ENCODE data around the gene RPL27A.
A peak's percentile ranks its signal among the peaks of the same experiment; 100 is the strongest.

Gene RPL27A

GRCh38 chr11:8698917-8699441, 16.4 kb downstream of the RPL27A start:
- DNase-seq: no peak

- DNase-seq: no peak
Measured at GRCh38 chr11:8699903-8700302, 17.3 kb downstream of the RPL27A start.

GRCh38 chr11:8701891-8702597, 19.5 kb downstream of the RPL27A start:
- DNase-seq: no peak

GRCh38 chr11:8702598-8702915, 20.0 kb downstream of the RPL27A start:
- DNase-seq: no peak

GRCh38 chr11:8704136-8704535, 21.5 kb downstream of the RPL27A start:
- DNase-seq: no peak

GRCh38 chr11:8705146-8705545, 22.6 kb downstream of the RPL27A start:
- no peak for DNase-seq

- DNase-seq: no peak
Measured at GRCh38 chr11:8706673-8707432, 24.3 kb downstream of the RPL27A start.

GRCh38 chr11:8707541-8708191, 25.1 kb downstream of the RPL27A start:
- DNase-seq: no peak

GRCh38 chr11:8709002-8709672, 26.5 kb downstream of the RPL27A start:
- peak; percentile 20 for DNase-seq

GRCh38 chr11:8709777-8710176, 27.2 kb downstream of the RPL27A start:
- DNase-seq: no peak

GRCh38 chr11:8711895-8712442, 29.4 kb downstream of the RPL27A start:
- no peak for DNase-seq

- DNase-seq: no peak
Measured at GRCh38 chr11:8712506-8712905, 29.9 kb downstream of the RPL27A start.

- no peak for DNase-seq
Measured at GRCh38 chr11:8713760-8714454, 31.3 kb downstream of the RPL27A start.

GRCh38 chr11:8714622-8715225, 32.1 kb downstream of the RPL27A start:
- DNase-seq: no peak

- DNase-seq: no peak
Measured at GRCh38 chr11:8715501-8715900, 32.9 kb downstream of the RPL27A start.

GRCh38 chr11:8717544-8717875, 34.9 kb downstream of the RPL27A start:
- no peak for DNase-seq

GRCh38 chr11:8717876-8718753, 35.5 kb downstream of the RPL27A start:
- DNase-seq: no peak

GRCh38 chr11:8719211-8719649, 36.6 kb downstream of the RPL27A start:
- no peak for DNase-seq

- DNase-seq: no peak
Measured at GRCh38 chr11:8719721-8720120, 37.1 kb downstream of the RPL27A start.

- DNase-seq: no peak
Measured at GRCh38 chr11:8720352-8720751, 37.8 kb downstream of the RPL27A start.

All from right kidney (tissue), 1 donor.